Tibial nerve (tissue), 4 donors: Measurements from ENCODE around the gene CHKB.

Experiments
- CTCF ChIP-seq, 5 experiments: fragments of 200-600 bp in 3 of 5; fragments of 450-650 bp in 2 of 5; sonication (generic) in 3 of 5; IDR thresholded peaks; one replicate each; pipeline ENCODE4 v1.5.1; 2016 to 2019; ENCODE audit warnings: antibody characterized with exemption in 5 of 5, mild to moderate bottlenecking in 3 of 5, moderate library complexity in 2 of 5
- EP300 ChIP-seq, 2 donors: sonication (generic); formaldehyde crosslinking; IDR thresholded peaks; one replicate each; pipeline ENCODE4 v1.6.1; 2017; ENCODE audit warnings: antibody characterized with exemption in 2 of 2, mild to moderate bottlenecking in 1 of 2

GRCh38 chr22:50612168-50612527 lies 29.5 kb upstream of the CHKB start:
- TF ChIP-seq EP300 (IDR thresholded peaks at IDR 0.05) (no peak), CTCF (IDR thresholded peaks at IDR 0.05) (no peak)
